Measurements from ENCODE around the gene PWWP2B.

Gene PWWP2B

DNA sequence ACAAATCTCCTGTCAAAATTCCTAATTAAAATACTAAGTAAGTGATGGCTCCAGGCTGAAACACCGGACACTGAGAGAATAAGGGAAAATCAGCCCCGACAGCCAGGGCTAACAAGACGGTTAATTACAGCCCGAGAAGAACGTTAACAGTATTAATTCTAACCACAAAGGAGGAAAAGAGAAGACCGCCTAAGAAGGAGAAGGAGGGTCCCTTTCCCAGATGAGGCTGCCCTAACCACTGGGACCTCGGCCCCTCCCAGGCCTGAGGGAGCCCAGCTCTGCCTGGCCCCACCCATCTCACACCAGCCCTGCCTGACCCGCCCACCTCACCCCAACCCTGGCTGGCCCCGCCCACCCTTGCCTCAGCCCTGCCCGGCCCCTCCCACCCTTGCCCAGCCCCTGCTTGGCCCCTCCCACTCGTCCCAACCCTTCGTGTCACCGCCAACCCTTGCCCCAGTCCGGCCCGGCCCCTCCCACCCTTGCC is 51.3 kb downstream of the PWWP2B start:
- H3K4me1 ChIP-seq (ENCODE audit: control insufficient read depth in 1 of 2, insufficient read depth in 1 of 2, low read depth in 1 of 2, low read length in 1 of 2), result peaks cover 66 to 72% of the 10 kb centered on the region in 2 experiments
- no peaks in the 10 kb centered on the region for H3K27me3 ChIP-seq
- TF ChIP-seq, protein P1, sequence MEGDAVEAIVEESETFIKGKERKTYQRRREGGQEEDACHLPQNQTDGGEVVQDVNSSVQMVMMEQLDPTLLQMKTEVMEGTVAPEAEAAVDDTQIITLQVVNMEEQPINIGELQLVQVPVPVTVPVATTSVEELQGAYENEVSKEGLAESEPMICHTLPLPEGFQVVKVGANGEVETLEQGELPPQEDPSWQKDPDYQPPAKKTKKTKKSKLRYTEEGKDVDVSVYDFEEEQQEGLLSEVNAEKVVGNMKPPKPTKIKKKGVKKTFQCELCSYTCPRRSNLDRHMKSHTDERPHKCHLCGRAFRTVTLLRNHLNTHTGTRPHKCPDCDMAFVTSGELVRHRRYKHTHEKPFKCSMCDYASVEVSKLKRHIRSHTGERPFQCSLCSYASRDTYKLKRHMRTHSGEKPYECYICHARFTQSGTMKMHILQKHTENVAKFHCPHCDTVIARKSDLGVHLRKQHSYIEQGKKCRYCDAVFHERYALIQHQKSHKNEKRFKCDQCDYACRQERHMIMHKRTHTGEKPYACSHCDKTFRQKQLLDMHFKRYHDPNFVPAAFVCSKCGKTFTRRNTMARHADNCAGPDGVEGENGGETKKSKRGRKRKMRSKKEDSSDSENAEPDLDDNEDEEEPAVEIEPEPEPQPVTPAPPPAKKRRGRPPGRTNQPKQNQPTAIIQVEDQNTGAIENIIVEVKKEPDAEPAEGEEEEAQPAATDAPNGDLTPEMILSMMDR (IDR thresholded peaks at IDR 0.05), result no peak
- no peaks in the 10 kb centered on the region for H3K9me3 ChIP-seq
- peak overlapping the region; percentile 73 for H3K27ac ChIP-seq
- peak overlapping the region; percentile 47 to 49 for H3K4me3 ChIP-seq (ENCODE audit: low read depth in 1 of 2, low read length in 1 of 2)
- H3K36me3 ChIP-seq, result no peaks in the 10 kb centered on the region

DNA sequence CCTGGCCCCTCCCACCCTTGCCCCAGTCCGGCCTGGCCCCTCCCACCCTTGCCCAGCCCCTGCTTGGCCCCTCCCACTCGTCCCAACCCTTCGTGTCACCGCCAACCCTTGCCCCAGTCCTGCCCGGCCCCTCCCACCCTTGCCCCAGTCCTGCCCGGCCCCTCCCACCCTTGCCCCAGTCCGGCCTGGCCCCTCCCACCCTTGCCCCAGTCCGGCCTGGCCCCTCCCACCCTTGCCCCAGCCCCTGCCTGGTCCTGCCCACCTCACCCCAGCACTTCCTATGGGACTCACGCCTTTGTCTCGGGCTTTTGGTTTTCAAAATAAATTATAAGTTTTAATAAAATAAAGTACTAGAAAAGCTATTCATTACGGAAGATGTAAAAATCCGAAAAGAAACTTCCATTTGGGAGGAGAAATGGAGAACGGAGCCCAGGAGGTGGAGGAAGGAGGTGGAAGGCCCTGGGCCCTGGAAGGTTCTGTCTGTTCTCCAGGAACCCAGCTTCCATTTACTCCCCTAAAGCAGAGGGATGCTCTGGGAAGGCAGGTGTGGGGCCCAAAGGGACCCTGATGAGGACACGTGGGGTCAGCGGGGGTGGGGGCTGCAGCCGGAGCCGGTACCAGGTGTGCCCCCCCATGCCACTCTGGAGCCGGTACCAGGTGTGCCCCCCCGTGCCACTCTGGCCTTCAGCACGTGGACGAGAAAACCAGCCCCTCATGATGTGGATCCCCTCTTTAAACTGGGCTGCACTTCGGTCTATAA is 52.2 kb downstream of the PWWP2B start:
- TF ChIP-seq, protein P1 (IDR thresholded peaks at IDR 0.05), result no peak
- Histone ChIP-seq H3K27me3 (no peaks in the 10 kb centered on the region), H3K9me3 (no peaks in the 10 kb centered on the region), H3K4me1 (ENCODE audit: control insufficient read depth in 1 of 2, insufficient read depth in 1 of 2, low read depth in 1 of 2, low read length in 1 of 2) (peaks cover 60 to 70% of the 10 kb centered on the region in 2 experiments), H3K4me3 (ENCODE audit: low read depth in 1 of 2, low read length in 1 of 2) (no peak overlapping the region), H3K27ac (peak overlapping the region; percentile 45), H3K36me3 (no peaks in the 10 kb centered on the region)

DNA sequence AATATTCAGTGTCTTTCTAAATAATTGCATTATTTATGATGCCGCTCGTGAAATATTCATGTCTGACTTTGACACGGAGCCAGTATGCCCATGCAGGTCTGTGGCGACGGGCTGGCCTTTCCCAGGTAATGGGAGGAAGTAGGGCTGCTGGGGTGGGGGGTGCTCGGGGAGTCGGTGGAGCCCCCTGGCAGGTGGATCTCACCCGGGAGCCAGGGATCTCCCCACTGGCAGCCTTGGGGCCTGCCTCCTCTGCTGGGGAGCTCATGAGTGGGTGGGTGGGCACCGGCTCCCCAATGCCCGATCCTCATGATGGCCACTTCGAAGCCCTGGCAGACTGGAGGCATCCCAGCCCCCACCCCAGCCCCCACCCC is 52.8 kb downstream of the PWWP2B start:
- Histone ChIP-seq H3K4me1 (ENCODE audit: control insufficient read depth in 1 of 2, insufficient read depth in 1 of 2, low read depth in 1 of 2, low read length in 1 of 2) (peaks cover 55 to 64% of the 10 kb centered on the region in 2 experiments), H3K9me3 (no peaks in the 10 kb centered on the region), H3K27ac (peak overlapping the region; percentile 45), H3K27me3 (no peaks in the 10 kb centered on the region), H3K36me3 (no peaks in the 10 kb centered on the region), H3K4me3 (ENCODE audit: low read depth in 1 of 2, low read length in 1 of 2) (no peak overlapping the region)
- TF ChIP-seq, protein P1 (IDR thresholded peaks at IDR 0.05), result no peak

DNA sequence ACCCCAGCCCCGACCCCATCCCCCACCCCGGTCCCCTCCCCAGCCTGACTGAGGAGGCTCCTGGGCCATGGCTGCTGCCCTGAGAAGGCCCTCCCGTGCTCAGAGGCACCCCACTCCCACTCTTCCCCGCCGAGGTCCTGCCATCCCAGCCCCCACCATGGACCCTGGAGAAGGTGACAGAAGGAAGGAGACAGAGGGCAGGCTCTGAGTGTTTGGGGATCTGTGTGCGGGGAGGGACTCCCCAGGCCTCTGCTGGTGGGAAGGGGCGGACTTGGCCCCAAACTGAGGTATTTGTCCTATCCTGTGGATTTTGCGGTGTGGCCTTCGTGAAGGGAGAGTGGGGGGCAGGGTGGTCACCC is 53.4 kb downstream of the PWWP2B start:
- Histone ChIP-seq H3K4me1 (ENCODE audit: control insufficient read depth in 1 of 2, insufficient read depth in 1 of 2, low read depth in 1 of 2, low read length in 1 of 2) (peaks cover 51 to 57% of the 10 kb centered on the region in 2 experiments), H3K9me3 (no peaks in the 10 kb centered on the region), H3K4me3 (ENCODE audit: low read depth in 1 of 2, low read length in 1 of 2) (no peak overlapping the region), H3K36me3 (no peaks in the 10 kb centered on the region), H3K27ac (no peak overlapping the region), H3K27me3 (no peaks in the 10 kb centered on the region)
- TF ChIP-seq, protein P1 (IDR thresholded peaks at IDR 0.05), result no peak

DNA sequence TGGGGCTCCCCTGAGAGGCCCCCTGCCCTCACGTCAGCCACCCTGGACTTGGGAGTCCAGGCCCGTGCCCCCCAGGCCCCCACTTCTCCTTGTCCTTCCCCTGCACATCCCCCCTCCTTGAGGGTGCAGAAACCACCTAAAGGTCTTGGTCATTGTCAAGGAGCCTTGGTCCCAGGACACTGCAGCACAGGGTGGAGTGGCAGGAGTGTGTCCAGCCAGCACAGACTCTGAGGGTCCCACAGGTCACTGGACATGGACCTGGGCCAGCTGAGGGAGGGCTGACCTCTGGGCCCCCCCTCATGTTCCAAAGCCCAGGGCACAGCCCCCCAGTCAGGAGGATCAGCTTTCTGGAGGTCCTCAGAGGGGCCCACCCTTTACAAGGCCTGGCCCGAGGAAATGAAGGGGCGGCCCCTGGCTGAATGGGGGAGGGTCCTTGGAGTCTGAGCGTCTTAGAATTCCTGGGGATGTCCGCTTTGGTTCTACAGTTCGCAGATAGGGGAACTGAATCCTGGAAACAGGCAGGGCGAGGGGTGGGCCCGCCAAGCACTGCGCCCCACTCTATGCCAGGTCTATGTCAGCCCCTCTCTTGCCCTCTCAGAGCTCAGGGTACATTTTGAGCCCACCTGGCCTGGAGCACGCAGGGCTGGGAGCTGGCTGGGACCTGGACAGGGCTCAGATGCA is 54.0 kb downstream of the PWWP2B start:
- Histone ChIP-seq H3K4me1 (ENCODE audit: control insufficient read depth in 1 of 2, insufficient read depth in 1 of 2, low read depth in 1 of 2, low read length in 1 of 2) (peaks cover 48 to 53% of the 10 kb centered on the region in 2 experiments), H3K36me3 (no peaks in the 10 kb centered on the region), H3K27ac (peak overlapping the region; percentile 7), H3K9me3 (no peaks in the 10 kb centered on the region), H3K27me3 (no peaks in the 10 kb centered on the region), H3K4me3 (ENCODE audit: low read depth in 1 of 2, low read length in 1 of 2) (no peak overlapping the region)
- TF ChIP-seq, protein P1 (IDR thresholded peaks at IDR 0.05), result no peak

Data from neutrophil (primary cell).